Omental fat pad (tissue), 4 donors: ENCODE results near the gene CDH6. TPM values are rescaled to one million over a fixed set of nuclear protein-coding genes. Genes with fewer than 3 reads are reported as not detected.

Source experiments
- ATAC-seq: fragments of 150-250 bp; one replicate; pipeline ENCODE4 v1.9.1; 2016; ENCODE audit warnings: mild to moderate bottlenecking, moderate library complexity; ENCODE audit not compliant: low FRiP score
- DNase-seq: peaks from one replicate; pipeline ENCODE4 v3.0.0-alpha.2; 2019; ENCODE audit warnings: low spot score
- total RNA-seq, 4 donors: library from RNA; depleted of rRNA; stranded (reverse); fragments of >200 nt; gene quantifications; one replicate each; pipeline ENCODE4 v1.1.0, GENCODE V29; 2016
- TF ChIP-seq, protein P1 (sequence below), 3 donors: fragments of 450-650 bp; IDR thresholded peaks; one replicate each; pipeline ENCODE4 v1.5.1; 2016 to 2017; ENCODE audit warnings: antibody characterized with exemption in 3 of 3, mild to moderate bottlenecking in 3 of 3, moderate library complexity in 2 of 3

Gene CDH6
- total RNA-seq, 4 donors from 2014 or later: 7.0 to 34.7 (median 18.0) TPM

DNA sequence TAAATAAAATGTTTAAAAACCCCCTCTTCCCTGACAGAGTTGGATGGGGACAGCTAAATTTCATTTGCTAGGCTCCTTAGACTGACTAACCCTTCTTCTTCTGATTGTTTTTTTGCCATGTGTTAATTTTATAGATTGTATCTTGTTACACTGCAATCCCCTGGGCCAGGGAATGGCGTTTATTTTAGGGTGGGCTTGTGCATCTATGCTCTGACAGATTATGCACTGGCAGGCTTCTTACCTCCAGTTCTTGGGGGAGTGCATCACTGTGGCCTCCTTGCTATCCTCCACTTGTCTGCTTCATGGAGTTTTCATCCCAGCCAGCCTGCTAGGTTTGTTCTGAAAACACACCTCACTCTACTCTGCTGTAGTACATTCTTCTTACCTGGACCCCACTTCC is 178.6 kb downstream of the CDH6 start:
- no peak for ATAC-seq
- TF ChIP-seq, protein P1, sequence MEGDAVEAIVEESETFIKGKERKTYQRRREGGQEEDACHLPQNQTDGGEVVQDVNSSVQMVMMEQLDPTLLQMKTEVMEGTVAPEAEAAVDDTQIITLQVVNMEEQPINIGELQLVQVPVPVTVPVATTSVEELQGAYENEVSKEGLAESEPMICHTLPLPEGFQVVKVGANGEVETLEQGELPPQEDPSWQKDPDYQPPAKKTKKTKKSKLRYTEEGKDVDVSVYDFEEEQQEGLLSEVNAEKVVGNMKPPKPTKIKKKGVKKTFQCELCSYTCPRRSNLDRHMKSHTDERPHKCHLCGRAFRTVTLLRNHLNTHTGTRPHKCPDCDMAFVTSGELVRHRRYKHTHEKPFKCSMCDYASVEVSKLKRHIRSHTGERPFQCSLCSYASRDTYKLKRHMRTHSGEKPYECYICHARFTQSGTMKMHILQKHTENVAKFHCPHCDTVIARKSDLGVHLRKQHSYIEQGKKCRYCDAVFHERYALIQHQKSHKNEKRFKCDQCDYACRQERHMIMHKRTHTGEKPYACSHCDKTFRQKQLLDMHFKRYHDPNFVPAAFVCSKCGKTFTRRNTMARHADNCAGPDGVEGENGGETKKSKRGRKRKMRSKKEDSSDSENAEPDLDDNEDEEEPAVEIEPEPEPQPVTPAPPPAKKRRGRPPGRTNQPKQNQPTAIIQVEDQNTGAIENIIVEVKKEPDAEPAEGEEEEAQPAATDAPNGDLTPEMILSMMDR (IDR thresholded peaks at IDR 0.05): no peak
- DNase-seq: no peak

GRCh38 chr5:31375999-31376720 is 182.7 kb downstream of the CDH6 start:
- TF ChIP-seq, protein P1 (IDR thresholded peaks at IDR 0.05): no peak
- no peak for ATAC-seq
- no peak for DNase-seq

DNA sequence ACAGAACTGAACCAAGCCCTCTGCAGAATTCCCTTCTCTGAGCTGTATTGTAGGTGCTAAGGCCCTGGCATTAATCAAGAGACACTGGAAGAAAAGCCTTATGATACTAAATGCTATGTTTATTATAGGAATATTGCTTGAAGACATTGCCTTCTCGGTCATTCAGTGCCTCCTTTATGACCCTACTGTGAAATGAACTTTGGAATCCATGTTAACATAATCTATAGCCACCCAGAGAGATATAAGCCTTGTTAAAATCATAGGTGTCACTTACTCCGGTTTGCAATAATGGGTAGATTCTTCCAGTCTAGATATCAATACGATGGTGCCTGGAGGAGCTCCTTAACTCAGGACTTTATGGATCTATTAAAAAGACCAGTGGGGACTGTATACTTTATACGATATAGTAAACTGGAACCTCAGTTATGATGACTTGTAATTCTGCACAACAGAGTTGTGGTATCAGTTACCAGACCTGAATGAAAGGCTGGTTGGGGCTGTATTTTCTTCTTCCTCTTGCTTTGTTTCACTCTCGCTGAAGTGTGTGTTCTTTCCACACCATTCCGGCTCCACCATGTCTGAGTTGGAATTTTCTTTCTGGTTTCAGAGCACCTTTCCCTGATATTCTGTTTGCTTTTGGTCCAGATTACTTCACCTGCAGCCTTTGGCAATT is 183.9 kb downstream of the CDH6 start:
- TF ChIP-seq, protein P1 (IDR thresholded peaks at IDR 0.05): no peak
- no peak for DNase-seq
- no peak for ATAC-seq

- DNase-seq: no peak
- TF ChIP-seq, protein P1 (IDR thresholded peaks at IDR 0.05): no peak
- ATAC-seq: no peak
Measured at GRCh38 chr5:31378136-31378535, 184.7 kb downstream of the CDH6 start.
